ENCODE results near the gene OR6J1. TPM values are rescaled to one million over a fixed set of nuclear protein-coding genes. Genes with fewer than 3 reads are reported as not detected.

OR6J1 gene
- total and polyA plus RNA-seq, 2 of the 13 experiments (the other 11 are each of a cell fraction or from before 2014, with no cell fraction given), result not detected

DNA sequence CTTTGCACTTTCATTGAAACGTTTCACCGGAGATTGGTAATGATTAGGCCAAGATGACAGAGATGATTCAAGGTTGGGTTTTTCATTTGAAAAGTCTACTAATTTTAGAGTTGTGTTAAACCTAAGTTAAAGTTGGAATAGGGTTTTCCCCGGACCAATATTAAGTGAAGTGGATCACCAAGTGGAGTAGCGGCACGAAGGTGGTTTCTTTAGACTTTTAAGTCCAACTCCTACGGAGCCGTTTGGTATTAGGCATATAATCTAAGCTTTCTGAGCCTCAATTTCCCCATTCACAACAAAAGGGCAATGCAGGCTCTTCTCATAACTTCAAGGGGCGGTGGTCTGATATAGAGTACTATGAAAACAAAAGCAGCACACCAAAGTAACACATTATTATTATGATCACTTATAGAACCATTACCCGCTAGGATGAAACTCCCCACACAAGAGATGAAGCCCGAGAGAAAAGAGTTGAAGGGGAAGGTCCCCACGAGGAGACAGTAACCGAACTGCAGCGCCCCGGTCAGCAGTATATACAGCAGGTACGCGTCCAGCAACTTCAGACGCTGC, 55.5 kb downstream of the OR6J1 start (continued):
- TF ChIP-seq ZNF367 (CRISPR knock-in tag; IDR thresholded peaks at IDR 0.05; ENCODE audit: borderline replicate concordance), result 0 out of 2 replicates have a peak, but pooled peaks have one; percentile 18
- no peak for TF ChIP-seq PHF21A (CRISPR knock-in tag; IDR thresholded peaks at IDR 0.05)
- TF ChIP-seq, protein P1, sequence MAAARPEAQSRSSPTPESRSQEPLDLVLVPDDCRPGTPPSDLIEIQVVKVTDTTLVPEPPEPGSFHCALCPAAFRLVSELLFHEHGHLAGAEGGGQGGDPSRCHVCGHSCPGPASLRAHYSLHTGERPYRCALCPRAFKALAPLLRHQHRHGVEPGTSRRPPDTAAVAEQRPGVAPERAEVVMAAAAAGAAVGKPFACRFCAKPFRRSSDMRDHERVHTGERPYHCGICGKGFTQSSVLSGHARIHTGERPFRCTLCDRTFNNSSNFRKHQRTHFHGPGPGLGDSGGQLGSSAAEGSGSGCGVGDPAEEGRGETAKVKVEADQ (CRISPR knock-in tag; IDR thresholded peaks at IDR 0.05; ENCODE audit: borderline replicate concordance), result no peak
- no peak for TF ChIP-seq RORA (CRISPR knock-in tag; IDR thresholded peaks at IDR 0.05)
- no peak for TF ChIP-seq SIX4 (CRISPR knock-in tag; IDR thresholded peaks at IDR 0.05)
- no peak for TF ChIP-seq NCOR1 (IDR thresholded peaks at IDR 0.05; ENCODE audit: borderline replicate concordance, low read length)
- 0 out of 2 replicates have a peak, but pooled peaks have one; percentile 62 for TF ChIP-seq LBX2 (CRISPR knock-in tag; IDR thresholded peaks at IDR 0.05; ENCODE audit: borderline replicate concordance)
- no peak for TF ChIP-seq ZNF674 (CRISPR knock-in tag; IDR thresholded peaks at IDR 0.05; ENCODE audit: low read depth)
- no peak for TF ChIP-seq ZNF552 (CRISPR knock-in tag; IDR thresholded peaks at IDR 0.05; ENCODE audit: borderline replicate concordance)
- no peak for TF ChIP-seq MLXIP (CRISPR knock-in tag; IDR thresholded peaks at IDR 0.05; ENCODE audit: borderline replicate concordance)
- TF ChIP-seq HMGA1 (CRISPR knock-in tag; conservative IDR thresholded peaks at IDR 0.05), result no peak
- TF ChIP-seq ZNF704 (CRISPR knock-in tag; IDR thresholded peaks at IDR 0.05; ENCODE audit: borderline replicate concordance), result no peak
- no peak for TF ChIP-seq HDAC2 (CRISPR knock-in tag; IDR thresholded peaks at IDR 0.05)
- TF ChIP-seq SAFB2 (CRISPR knock-in tag; IDR thresholded peaks at IDR 0.05; ENCODE audit: borderline replicate concordance, low read depth), result no peak
- TF ChIP-seq SRSF4 (IDR thresholded peaks at IDR 0.05; ENCODE audit: low read depth, low read length, poor library complexity, severe bottlenecking), result no peak
- TF ChIP-seq GMEB2 (CRISPR knock-in tag; IDR thresholded peaks at IDR 0.05; ENCODE audit: low read depth), result no peak
- no peak for TF ChIP-seq ISL2 (CRISPR knock-in tag; IDR thresholded peaks at IDR 0.05)
- TF ChIP-seq ZFP36L2 (CRISPR knock-in tag; IDR thresholded peaks at IDR 0.05), result no peak
